Central memory CD8-positive, alpha-beta T cell (primary cell): ENCODE results near the gene CPNE8.

ENCODE experiments used
- ATAC-seq: fragments of 150-1000 bp; cut with Tn5 transposase; replicated peaks from 2 replicates; pipeline ENCODE4 v1.10.0; 2022; ENCODE audit warnings: mild to moderate bottlenecking, moderate FRiP score, moderate number of reproducible peaks; ENCODE audit not compliant: poor library complexity, severe bottlenecking; ENCODE audit errors: extremely low read depth
- DNase-seq, 2 donors: peaks; one replicate each; pipeline ENCODE4 v3.0.0; 2021; ENCODE audit warnings: low spot score in 2 of 2
- H3K27ac Mint-ChIP-seq: one replicate; pipeline ENCODE4 v1.8.0; 2022; ENCODE audit warnings: low read depth, mild to moderate bottlenecking, moderate library complexity, mixed read lengths
- H3K27me3 Mint-ChIP-seq: one replicate; pipeline ENCODE4 v1.8.0; 2022; ENCODE audit warnings: mixed read lengths
- H3K36me3 Mint-ChIP-seq: one replicate; pipeline ENCODE4 v1.8.0; 2022; ENCODE audit warnings: mild to moderate bottlenecking, moderate library complexity, mixed read lengths; ENCODE audit not compliant: insufficient read depth
- H3K4me1 Mint-ChIP-seq: one replicate; pipeline ENCODE4 v1.8.0; 2022; ENCODE audit warnings: mixed read lengths
- H3K4me3 Mint-ChIP-seq: one replicate; pipeline ENCODE4 v1.8.0; 2022; ENCODE audit warnings: mild to moderate bottlenecking, moderate library complexity, mixed read lengths
- H3K9me3 Mint-ChIP-seq: one replicate; pipeline ENCODE4 v1.8.0; 2022; ENCODE audit warnings: mixed read lengths

The CPNE8 gene

DNA sequence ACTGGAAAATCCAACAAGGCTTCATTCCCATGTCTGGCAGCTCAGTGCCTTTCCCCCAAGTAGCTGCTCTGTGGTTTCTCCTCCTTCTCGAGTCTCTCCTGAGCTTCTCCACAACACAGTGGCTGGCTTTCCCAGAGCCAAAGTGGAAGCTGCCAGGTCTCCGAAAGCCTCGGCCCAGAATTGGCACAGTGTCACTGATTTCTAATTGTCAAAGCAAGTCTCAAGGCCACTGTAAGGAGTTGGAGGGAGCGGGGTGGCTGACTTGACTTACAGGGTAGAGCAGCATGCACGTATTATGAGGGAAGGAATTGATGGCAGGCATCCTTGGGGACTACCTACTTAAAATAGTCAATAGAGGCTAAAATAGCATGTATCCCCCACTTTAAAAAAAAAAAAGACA, 6.7 kb upstream of the CPNE8 start:
- Mint-ChIP-seq H3K9me3 (no peaks in the 10 kb centered on the region), H3K27ac (no peak overlapping the region)
- DNase-seq: no peak

DNA sequence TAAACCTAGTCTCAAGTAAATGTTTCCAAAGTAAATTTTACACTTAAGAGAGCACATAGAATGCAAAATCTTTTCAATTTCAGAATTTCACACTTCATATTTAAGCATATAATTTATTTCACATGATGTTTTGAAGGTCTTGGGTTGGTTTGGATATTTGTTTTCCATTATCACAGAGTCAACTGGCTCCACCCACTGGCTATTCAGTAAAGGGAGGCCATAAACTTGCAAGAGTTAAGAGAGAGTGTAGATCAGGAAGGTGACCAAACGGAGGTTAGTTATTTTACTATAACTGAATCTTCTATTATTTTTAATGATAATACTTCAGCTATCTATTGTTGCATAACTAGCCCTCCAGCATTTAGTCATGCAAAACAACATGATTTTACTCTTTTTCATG, 6.2 kb upstream of the CPNE8 start:
- Mint-ChIP-seq H3K27me3 (peaks cover 9% of the 10 kb centered on the region), H3K27ac (no peak overlapping the region), H3K4me3 (no peak overlapping the region), H3K4me1 (peaks cover 7% of the 10 kb centered on the region), H3K9me3 (no peaks in the 10 kb centered on the region), H3K36me3 (peaks cover 2% of the 10 kb centered on the region)
- DNase-seq (no peak), ATAC-seq (no peak)

More for the DNA sequence above, 6.7 kb upstream of the CPNE8 start:
- Mint-ChIP-seq H3K4me3 (no peak overlapping the region), H3K4me1 (peaks cover 3% of the 10 kb centered on the region), H3K27me3 (peaks cover 4% of the 10 kb centered on the region), H3K36me3 (no peaks in the 10 kb centered on the region)
- ATAC-seq: no peak

DNA sequence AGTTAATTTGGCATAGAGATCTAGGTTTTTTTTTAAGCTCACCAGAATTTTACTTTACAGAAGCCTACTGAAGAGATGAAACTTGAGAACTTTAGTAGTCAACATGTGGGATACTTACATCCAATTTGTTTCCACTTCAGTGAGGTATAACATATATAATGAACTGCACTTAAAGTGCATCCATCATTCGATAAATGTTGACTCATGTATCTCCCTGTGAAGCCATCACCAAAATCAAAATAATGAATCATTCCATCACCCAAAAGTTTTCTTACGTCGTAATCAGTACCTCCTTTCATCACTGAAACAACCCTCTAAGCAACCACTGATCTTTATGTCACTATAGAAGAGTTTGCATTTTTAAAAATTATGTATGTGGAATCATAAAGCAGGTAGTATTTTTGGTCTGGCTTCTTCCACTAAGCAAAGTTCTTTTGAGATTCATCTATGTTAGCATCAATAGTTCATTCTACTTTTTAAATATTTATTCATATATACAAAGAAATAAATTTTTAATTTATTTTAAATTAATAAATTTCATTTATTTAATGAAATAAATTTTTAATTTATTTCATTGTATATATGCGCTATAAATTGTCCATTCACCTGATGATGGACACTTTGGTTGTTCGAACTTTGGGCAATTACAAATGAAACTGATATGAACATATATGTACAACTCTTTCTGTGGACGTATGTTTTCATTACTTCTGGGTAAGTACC, 2.0 kb upstream of the CPNE8 start:
- Mint-ChIP-seq H3K9me3 (no peaks in the 10 kb centered on the region), H3K4me3 (peak overlapping the region; percentile 91), H3K36me3 (peaks cover 5% of the 10 kb centered on the region), H3K27ac (peak overlapping the region; percentile 26), H3K27me3 (peaks cover 11% of the 10 kb centered on the region), H3K4me1 (peaks cover 27% of the 10 kb centered on the region)
- DNase-seq (no peak), ATAC-seq (no peak)

DNA sequence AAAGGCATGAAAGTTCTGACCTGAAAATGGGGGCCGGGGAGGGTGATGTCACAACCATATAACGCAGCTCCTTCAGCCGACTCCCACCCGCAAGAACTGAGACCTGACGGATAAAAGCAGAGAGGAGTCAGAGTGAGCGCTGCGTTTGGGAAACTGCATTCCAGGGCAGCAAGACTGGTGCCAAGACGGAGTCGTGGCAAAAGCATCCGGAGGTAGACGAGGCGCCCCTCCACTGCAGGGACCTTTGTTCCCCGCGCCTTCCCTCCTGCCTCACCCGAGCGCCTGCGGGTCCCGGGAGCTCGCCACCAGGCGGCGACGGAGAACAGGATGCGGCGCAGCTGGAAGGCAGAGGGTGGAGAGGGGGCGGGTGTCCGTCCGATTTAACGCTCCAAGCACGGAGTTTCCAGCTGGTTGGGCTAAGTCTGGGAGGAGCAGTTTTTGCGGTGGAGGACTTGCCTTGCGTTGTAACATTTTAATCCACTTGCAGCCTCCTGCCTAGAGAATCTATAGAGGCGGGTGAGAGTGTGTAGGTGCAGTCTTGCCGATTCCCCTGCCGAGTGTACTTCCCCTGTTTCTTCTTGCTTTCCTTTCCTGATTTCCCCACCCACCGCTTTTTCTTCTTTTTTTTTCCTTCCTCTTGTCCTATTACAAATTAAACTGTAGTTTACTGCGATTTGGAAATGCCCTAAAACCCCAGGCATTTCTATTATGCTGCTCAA, 1.2 kb upstream of the CPNE8 start:
- ATAC-seq (peak; percentile 50), DNase-seq (peak; percentile 31 to 43)
- peaks cover 5% of the 10 kb centered on the region for H3K36me3 Mint-ChIP-seq

DNA sequence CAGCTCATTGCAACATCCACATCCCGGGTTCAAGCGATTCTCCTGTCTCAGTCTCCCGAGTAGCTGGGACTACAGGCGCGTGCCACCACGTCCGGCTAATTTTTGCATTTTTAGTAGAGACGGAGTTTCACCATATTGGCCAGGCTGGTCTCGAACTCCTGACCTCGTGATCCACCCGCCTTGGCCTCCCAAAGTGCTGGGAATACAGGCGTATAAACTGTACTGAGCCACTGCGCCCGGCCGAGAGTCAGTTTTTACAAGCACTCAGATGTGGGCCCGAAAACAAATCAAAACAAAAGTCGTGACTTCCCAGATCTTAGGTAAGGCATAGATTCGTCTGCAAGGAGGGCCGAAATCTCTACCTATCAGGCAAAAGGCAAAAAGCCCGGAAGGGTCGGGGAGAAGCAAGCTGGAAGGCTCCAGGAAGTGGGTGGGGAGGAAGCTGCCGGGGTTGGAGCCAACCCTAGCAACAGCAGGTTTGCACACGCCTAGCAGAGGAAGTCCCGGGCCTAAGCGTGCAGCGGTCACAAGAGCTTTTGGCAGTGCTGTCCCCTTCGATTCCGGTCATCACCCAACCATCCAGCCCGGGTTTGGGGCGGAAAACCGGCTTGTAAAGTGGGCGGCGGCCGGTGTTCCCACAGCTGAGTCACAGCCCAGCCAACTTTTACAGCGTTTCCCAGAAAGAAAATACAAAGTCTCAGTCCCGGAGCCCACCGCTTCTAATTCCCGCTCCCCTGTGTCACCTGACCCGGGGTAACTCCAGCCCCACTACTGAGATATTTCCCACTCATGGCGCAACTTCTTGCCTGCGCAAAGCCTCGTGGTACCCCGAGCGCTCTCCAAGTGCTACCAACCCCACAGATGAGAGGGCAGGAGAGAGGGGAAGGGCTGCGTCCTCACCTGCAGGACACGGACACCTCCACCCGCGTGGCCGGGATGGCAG, 583 bp downstream of the CPNE8 start:
- peak; percentile 67 for ATAC-seq

More for the DNA sequence above, 1.2 kb upstream of the CPNE8 start:
- no peaks in the 10 kb centered on the region for H3K9me3 Mint-ChIP-seq
- H3K4me3 Mint-ChIP-seq: peak overlapping the region; percentile 91
- H3K27ac Mint-ChIP-seq: peak overlapping the region; percentile 69
- H3K4me1 Mint-ChIP-seq: peaks cover 34% of the 10 kb centered on the region
- H3K27me3 Mint-ChIP-seq: peaks cover 11% of the 10 kb centered on the region

DNA sequence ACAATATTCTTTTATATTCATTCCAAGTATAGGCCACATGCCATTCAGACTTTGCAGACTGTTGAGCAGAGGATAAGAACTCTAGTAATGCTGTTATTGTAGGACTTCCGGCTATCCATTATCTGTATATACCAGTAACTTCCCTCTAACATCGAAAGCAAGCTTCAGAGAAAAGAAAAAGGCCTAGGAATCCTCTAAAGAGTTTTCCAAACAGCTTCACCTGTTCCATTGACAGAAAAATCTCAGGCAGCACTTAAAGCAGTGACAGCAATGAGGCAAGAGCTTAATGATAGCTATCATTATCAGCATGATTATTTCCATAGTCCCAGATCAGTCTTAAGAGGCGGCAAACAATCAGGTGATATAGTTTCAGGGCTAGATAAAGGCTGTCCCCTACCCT, 1.8 kb downstream of the CPNE8 start:
- peak overlapping the region; percentile 64 for H3K27ac Mint-ChIP-seq
- H3K27me3 Mint-ChIP-seq: peaks cover 11% of the 10 kb centered on the region
- DNase-seq (no peak), ATAC-seq (no peak)
- H3K4me3 Mint-ChIP-seq: peak overlapping the region; percentile 91
- H3K4me1 Mint-ChIP-seq: peaks cover 36% of the 10 kb centered on the region
- peaks cover 5% of the 10 kb centered on the region for H3K36me3 Mint-ChIP-seq
- no peaks in the 10 kb centered on the region for H3K9me3 Mint-ChIP-seq

More for the DNA sequence above, 583 bp downstream of the CPNE8 start:
- Mint-ChIP-seq H3K27me3 (peaks cover 11% of the 10 kb centered on the region), H3K36me3 (peaks cover 5% of the 10 kb centered on the region), H3K4me3 (peak overlapping the region; percentile 91), H3K27ac (peak overlapping the region; percentile 88), H3K9me3 (no peaks in the 10 kb centered on the region), H3K4me1 (peaks cover 36% of the 10 kb centered on the region)
- DNase-seq: peak in 1 of 2 donors; percentile 16

DNA sequence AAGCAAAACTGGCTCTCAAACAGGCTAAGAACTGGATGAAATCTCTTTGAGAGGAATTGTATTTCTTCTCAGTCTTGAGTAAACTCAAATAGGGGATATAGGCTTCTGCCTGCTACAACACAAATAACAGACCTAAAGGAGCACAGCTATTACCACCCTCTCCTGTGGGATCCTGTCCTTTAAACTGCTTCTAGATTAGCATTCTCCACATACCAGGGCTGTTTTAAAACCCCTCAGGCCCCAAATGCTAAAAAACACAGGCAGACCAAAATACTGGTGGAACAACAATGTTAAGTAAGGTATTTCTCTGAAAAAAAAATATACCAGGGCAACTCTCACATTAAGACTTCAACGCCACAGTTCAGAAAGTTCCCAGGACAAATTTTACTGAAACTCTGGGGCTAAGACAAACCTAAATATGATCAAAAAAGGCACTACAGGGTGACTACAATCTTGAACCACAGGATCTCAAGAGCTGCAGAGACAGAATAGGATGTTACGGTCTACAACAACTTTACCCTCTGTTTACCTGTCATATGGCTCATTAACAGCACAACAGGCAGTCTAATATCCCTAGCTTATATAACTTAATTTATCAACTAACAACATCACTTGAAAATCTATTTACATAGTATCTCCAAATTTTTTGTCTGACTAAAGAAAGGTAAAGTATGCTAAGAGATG, 7.2 kb downstream of the CPNE8 start:
- Mint-ChIP-seq H3K27me3 (no peaks in the 10 kb centered on the region), H3K27ac (no peak overlapping the region), H3K4me3 (no peak overlapping the region), H3K36me3 (no peaks in the 10 kb centered on the region), H3K9me3 (no peaks in the 10 kb centered on the region), H3K4me1 (peaks cover 13% of the 10 kb centered on the region)
- DNase-seq (no peak), ATAC-seq (no peak)

DNA sequence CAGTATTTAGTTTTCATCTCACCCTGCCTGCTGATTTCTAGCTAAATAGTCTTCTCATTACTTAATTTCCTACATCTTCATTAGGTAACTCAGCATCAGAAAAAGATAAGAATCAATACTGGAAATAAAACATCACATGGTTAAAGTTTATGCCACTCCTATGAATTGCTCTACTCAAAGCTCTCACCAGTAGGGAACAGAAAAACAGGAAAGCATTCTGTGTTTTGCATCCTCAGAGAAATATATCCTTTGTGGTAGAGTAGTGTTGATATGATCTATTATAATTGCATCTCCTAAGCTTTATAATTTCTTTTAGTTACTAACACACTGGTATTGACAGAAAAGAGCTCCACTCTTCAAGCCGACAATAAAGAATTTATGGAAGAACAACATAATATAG, 9.9 kb downstream of the CPNE8 start:
- ATAC-seq (no peak), DNase-seq (no peak)
- Mint-ChIP-seq H3K27ac (no peak overlapping the region), H3K27me3 (no peaks in the 10 kb centered on the region), H3K4me3 (no peak overlapping the region), H3K4me1 (peaks cover 10% of the 10 kb centered on the region), H3K36me3 (no peaks in the 10 kb centered on the region), H3K9me3 (no peaks in the 10 kb centered on the region)

DNA sequence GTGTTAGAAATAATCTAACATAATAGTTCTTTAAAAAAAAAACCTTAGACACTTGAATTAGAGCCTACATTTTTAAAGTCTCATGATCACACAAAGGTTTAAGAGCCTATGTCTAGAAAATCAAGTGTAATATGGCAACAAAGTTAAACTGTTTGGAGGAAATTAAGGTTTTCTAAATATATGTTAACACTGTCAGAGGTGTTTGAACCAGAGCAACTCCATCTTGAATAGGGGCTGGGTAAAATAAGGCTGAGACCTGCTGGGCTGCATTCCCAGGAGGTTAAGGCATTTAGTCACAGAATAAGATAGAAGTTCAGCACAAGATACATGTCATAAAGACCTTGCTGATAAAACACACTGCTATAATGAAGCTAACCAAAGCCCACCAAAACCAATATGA, 12.4 kb downstream of the CPNE8 start:
- DNase-seq: no peak
- no peak for ATAC-seq
- Mint-ChIP-seq H3K36me3 (no peaks in the 10 kb centered on the region), H3K27ac (no peak overlapping the region), H3K4me1 (peaks cover 19% of the 10 kb centered on the region), H3K27me3 (no peaks in the 10 kb centered on the region), H3K9me3 (no peaks in the 10 kb centered on the region), H3K4me3 (no peak overlapping the region)

DNA sequence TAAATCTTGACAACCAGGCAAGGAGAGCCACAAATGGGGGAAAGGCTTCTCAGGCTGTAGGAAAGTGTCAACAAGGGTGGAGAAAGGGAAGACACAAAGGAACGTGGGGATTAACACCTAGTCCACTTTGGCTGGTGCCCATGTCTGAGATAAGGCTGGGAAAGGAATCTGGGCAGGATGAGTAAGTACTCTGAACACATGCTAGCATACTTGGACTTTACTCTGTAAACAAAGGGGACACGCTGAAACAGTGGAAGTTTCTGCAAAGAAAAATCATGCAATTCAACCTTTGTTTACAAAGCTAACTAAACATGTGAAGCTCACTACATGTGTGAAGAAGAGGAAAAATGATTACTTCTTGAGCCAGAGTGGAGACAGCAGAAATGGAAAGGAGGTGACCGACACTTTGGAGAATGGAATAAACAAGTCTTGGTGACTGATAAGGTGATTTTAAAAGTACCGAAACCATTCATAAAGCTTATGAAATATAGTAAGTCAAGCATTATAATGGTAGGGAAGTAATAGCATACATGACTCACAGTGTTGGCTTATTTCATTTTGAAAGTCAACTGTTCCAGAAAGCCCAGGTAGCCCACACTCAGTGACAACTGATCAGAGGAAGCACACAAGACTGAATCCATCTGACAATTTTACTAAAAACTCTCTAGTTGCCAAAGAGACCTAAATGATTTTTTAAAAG, 13.2 kb downstream of the CPNE8 start:
- Mint-ChIP-seq H3K36me3 (no peaks in the 10 kb centered on the region), H3K4me1 (peaks cover 19% of the 10 kb centered on the region), H3K27ac (no peak overlapping the region), H3K27me3 (no peaks in the 10 kb centered on the region), H3K9me3 (no peaks in the 10 kb centered on the region), H3K4me3 (no peak overlapping the region)
- no peak for DNase-seq
- no peak for ATAC-seq

DNA sequence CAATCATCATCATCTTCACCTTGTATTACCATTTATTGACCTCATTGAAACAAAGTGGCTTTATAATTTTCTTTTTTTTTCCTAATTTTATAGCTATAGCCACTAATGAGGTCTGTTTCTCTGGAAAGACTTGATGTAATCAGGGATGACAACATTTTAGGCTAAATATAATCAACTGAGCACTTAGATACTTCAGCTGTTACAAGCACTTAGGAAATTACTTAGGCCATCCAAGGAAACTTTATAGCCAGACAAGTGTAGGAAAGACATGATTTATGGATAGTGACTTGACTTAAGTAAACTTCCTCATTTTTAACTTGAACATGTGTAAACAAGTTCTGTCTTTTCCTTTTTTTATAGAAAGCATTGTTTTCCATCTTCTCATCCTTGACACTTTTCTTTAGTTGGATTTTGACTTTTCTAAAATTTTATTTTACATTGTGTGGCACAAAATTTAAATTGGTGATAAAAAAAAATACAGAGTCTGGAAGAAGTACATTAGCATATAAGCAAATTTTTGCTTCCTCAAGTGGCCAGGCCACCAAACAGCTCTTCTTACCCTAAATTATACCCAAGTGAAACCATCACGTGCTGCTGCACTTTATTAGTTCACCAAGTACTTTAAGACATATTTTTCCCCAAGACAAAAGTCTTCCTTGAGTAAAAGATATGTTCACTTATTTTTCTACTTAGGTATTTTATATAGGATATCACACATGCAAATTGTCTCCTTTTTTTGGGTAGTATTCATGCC, 15.1 kb downstream of the CPNE8 start:
- Mint-ChIP-seq H3K4me1 (peaks cover 19% of the 10 kb centered on the region), H3K9me3 (no peaks in the 10 kb centered on the region), H3K4me3 (no peak overlapping the region), H3K36me3 (no peaks in the 10 kb centered on the region), H3K27ac (no peak overlapping the region), H3K27me3 (no peaks in the 10 kb centered on the region)
- ATAC-seq: no peak
- DNase-seq: no peak
